Ectodermal cell (in vitro differentiated cells): Measurements from ENCODE around the gene VPS16.

Experiments used
- H3K27ac ChIP-seq: 2 replicates; pipeline ENCODE4 v1.7.0; 2013; ENCODE audit warnings: mild to moderate bottlenecking, low read depth, low read length; ENCODE audit not compliant: insufficient read depth, poor library complexity, severe bottlenecking
- H3K27me3 ChIP-seq: 2 replicates; pipeline ENCODE4 v1.7.0; 2013; ENCODE audit warnings: mild to moderate bottlenecking, low read length; ENCODE audit not compliant: insufficient read depth, control insufficient read depth, poor library complexity, severe bottlenecking
- H3K36me3 ChIP-seq: one replicate; pipeline ENCODE4 v1.7.0; 2013; ENCODE audit warnings: low read length; ENCODE audit not compliant: control insufficient read depth, insufficient read depth
- H3K4me1 ChIP-seq: one replicate; pipeline ENCODE4 v1.7.0; 2013; ENCODE audit warnings: low read length; ENCODE audit not compliant: control insufficient read depth, insufficient read depth
- H3K4me3 ChIP-seq: 2 replicates; pipeline ENCODE4 v1.7.0; 2013; ENCODE audit warnings: low read depth, low read length, control low read depth; ENCODE audit not compliant: insufficient read depth
- H3K9me3 ChIP-seq: 2 replicates; pipeline ENCODE4 v1.7.0; 2013; ENCODE audit warnings: mild to moderate bottlenecking, low read length, moderate library complexity; ENCODE audit not compliant: control insufficient read depth
- WGBS, 2 experiments: methylation state at CpG; one replicate each; pipeline ENCODE4 v1.1.7; 2013; ENCODE audit warnings: missing lambda C conversion rate in 2 of 2; 5-methylcytosine and 5-hydroxymethylcytosine counted together

Gene VPS16

GRCh38 chr20:2849529-2849928 lies 9.0 kb downstream of the VPS16 start:
- 87 to 94% methylated on average over 4 of the region's 4 CpGs for WGBS, 2 experiments
- H3K4me3 ChIP-seq, result no peak overlapping the region

GRCh38 chr20:2851086-2851485 lies 10.5 kb downstream of the VPS16 start:
- Histone ChIP-seq H3K27me3 (no peaks in the 10 kb centered on the region), H3K4me3 (no peak overlapping the region)
- WGBS, 2 experiments, result 92 to 93% methylated on average over 10 of the region's 10 CpGs

More at GRCh38 chr20:2849529-2849928, 9.0 kb downstream of the VPS16 start:
- H3K4me1 ChIP-seq, result no peaks in the 10 kb centered on the region
- no peaks in the 10 kb centered on the region for H3K27me3 ChIP-seq
- H3K36me3 ChIP-seq, result no peaks in the 10 kb centered on the region
- no peaks in the 10 kb centered on the region for H3K9me3 ChIP-seq
- no peak overlapping the region for H3K27ac ChIP-seq

GRCh38 chr20:2858591-2858990 lies 18.0 kb downstream of the VPS16 start:
- Histone ChIP-seq H3K9me3 (no peaks in the 10 kb centered on the region), H3K36me3 (no peaks in the 10 kb centered on the region), H3K27me3 (no peaks in the 10 kb centered on the region), H3K27ac (no peak overlapping the region), H3K4me3 (no peak overlapping the region), H3K4me1 (no peaks in the 10 kb centered on the region)
- 85 to 90% methylated on average over 2 of the region's 2 CpGs for WGBS, 2 experiments

More at GRCh38 chr20:2851086-2851485, 10.5 kb downstream of the VPS16 start:
- Histone ChIP-seq H3K4me1 (no peaks in the 10 kb centered on the region), H3K27ac (no peak overlapping the region), H3K9me3 (no peaks in the 10 kb centered on the region), H3K36me3 (no peaks in the 10 kb centered on the region)

DNA sequence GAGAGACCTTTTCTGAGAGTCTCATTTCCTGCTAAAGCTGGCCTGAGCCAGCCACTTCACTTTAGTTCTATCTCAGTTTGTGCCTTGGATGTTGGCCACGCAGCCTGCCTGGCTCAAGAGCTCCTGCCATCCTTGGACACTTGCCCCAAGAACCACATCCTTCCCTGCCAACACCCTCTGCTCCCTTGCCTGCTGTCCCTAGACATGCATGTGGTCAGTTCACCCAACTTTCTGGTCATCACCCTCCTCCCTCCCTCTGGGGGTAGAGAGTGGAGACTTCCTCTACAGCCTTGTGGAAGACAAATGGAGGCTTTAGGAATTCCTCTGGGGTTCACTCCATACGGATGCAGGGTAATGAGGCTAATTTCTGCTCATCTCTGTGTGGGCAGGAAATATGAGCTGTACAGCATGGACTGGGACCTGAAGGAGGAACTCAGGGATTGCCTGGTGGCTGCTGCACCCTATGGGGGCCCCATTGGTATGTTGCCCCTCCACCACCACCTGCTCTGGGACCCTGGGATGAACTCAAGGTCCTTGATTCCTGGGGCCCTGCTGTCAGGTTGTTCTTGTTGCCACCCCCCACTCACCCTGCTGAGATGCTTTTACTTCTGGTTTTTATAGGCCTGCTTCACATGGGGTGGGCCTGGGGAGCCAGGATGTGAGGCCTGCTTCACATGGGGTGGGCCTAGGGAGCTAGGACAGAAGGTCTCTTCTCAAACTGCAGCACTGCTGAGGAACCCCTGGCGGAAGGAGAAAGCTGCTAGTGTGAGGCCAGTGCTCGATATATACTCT lies 19.0 kb downstream of the VPS16 start:
- Histone ChIP-seq H3K36me3 (no peaks in the 10 kb centered on the region), H3K27me3 (no peaks in the 10 kb centered on the region), H3K4me1 (no peaks in the 10 kb centered on the region), H3K4me3 (no peak overlapping the region), H3K27ac (no peak overlapping the region), H3K9me3 (no peaks in the 10 kb centered on the region)
- WGBS, 2 experiments, result 92 to 96% methylated on average over 4 of the region's 4 CpGs

DNA sequence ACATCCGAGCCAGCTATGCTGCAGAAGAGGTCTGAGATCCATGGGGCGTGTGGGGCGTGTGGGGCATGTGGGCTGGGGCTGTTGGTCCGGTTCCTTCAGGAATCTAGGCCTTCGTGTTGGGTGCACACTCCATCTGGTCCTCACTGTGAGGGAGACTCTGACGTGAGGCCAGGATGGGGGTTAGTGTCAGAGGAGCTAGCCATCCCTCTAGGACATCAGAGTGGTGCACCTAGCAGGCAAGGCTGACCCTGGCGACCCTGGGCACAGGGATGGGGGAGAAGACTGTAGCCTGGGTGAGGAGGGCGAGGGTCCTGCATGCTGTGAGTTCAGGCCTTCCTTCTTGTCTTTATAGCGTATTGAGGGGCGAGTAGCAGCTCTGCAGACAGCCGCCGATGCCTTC lies 24.1 kb downstream of the VPS16 start:
- 93 to 96% methylated on average over 12 of the region's 12 CpGs for WGBS, 2 experiments

GRCh38 chr20:2865101-2865500 lies 24.6 kb downstream of the VPS16 start:
- Histone ChIP-seq H3K36me3 (peaks cover 4% of the 10 kb centered on the region), H3K27ac (no peak overlapping the region), H3K4me1 (no peaks in the 10 kb centered on the region), H3K9me3 (no peaks in the 10 kb centered on the region), H3K4me3 (no peak overlapping the region), H3K27me3 (no peaks in the 10 kb centered on the region)
- WGBS, 2 experiments, result 94 to 96% methylated on average over 10 of the region's 10 CpGs

More for the DNA sequence above, 24.1 kb downstream of the VPS16 start:
- Histone ChIP-seq H3K36me3 (peaks cover 4% of the 10 kb centered on the region), H3K27me3 (no peaks in the 10 kb centered on the region), H3K4me1 (no peaks in the 10 kb centered on the region), H3K27ac (no peak overlapping the region), H3K4me3 (no peak overlapping the region), H3K9me3 (no peaks in the 10 kb centered on the region)

DNA sequence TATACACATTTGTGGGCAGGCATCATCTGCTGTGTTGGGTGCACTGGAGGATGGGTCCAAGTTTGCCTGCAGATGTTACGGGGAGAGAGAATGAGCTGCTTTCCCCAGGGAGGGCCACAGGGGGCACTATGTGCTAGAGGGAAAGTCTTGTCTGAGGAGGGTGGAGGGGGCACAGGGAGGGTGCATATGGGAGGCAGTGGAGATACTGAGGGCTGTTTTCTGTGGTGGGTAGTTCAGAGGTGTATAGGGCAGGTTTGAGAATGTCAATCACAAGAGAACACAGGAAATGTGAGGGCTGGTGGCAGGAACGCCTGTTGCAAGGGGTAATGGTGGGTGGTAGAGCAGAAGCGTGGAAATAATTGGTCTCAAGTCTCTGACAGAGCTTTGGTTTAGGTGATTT lies 25.1 kb downstream of the VPS16 start:
- peaks cover 5% of the 10 kb centered on the region for H3K4me1 ChIP-seq
- 91 to 98% methylated on average over 3 of the region's 3 CpGs for WGBS, 2 experiments
- no peak overlapping the region for H3K4me3 ChIP-seq
- peaks cover 3% of the 10 kb centered on the region for H3K27me3 ChIP-seq
- peaks cover 4% of the 10 kb centered on the region for H3K36me3 ChIP-seq
- H3K9me3 ChIP-seq, result no peaks in the 10 kb centered on the region
- no peak overlapping the region for H3K27ac ChIP-seq

DNA sequence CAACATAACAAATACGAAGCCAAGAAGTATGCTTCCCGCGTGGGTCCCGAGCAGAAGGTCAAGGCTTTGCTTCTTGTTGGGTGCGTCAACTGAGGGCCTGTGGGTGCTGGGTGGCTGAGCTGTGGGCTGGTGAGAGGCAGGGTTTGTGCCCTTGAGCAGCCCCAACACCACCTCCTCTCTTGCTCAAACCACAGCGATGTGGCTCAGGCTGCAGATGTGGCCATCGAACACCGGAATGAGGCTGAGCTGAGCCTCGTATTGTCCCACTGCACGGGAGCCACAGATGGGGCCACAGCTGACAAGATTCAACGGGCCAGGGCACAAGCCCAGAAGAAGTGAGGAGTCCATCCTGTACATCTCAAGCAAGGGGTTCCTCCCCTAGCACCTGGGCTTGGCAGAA lies 25.7 kb downstream of the VPS16 start:
- H3K36me3 ChIP-seq, result peaks cover 4% of the 10 kb centered on the region
- no peak overlapping the region for H3K27ac ChIP-seq
- peaks cover 9% of the 10 kb centered on the region for H3K27me3 ChIP-seq
- 95 to 97% methylated on average over 11 of the region's 11 CpGs for WGBS, 2 experiments
- H3K9me3 ChIP-seq, result no peaks in the 10 kb centered on the region
- peaks cover 8% of the 10 kb centered on the region for H3K4me1 ChIP-seq
- no peak overlapping the region for H3K4me3 ChIP-seq

DNA sequence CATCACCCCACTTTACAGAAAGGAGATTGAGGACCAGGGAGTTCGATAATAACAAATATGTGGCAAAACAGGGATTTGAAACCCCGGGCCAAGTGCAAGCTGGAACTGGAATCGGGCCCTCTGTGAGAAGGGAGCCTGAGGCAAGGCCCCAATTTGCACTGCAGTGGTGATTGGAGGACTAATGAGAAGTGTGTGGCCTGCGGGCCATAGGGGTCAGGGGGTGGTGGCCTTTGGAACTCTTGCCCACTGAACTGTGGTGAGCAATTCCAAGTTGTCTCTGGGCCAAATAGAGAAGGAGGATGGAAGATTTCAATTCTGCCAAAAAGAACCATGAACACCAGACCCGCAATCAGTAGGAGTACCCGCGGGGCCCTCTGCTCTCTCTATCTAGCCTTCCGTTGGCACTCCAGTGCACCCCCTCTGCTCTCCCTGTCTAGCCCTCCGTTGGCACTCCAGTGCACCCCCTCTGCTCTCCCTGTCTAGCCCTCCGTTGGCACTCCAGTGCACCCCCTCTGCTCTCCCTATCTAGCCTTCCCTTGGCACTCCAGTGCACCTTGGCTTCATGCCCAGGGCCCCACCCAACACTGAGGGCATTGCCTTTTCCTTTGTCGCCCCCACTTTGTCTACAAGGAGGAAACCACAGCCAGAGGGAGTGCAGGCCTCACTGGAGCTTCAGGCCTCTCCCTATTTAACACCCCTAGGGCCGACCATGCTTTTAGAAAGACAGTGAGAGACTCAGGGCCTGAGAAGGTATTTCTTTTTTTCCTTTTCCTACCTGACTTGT lies 26.7 kb downstream of the VPS16 start:
- no peak overlapping the region for H3K4me3 ChIP-seq
- no peaks in the 10 kb centered on the region for H3K9me3 ChIP-seq
- no peak overlapping the region for H3K27ac ChIP-seq
- peaks cover 18% of the 10 kb centered on the region for H3K27me3 ChIP-seq
- WGBS, 2 experiments, result 91 to 92% methylated on average over 12 of the region's 12 CpGs
- peaks cover 4% of the 10 kb centered on the region for H3K36me3 ChIP-seq
- H3K4me1 ChIP-seq, result peaks cover 8% of the 10 kb centered on the region

GRCh38 chr20:2869381-2869780 lies 28.8 kb downstream of the VPS16 start:
- H3K27ac ChIP-seq, result no peak overlapping the region
- peaks cover 4% of the 10 kb centered on the region for H3K36me3 ChIP-seq
- H3K9me3 ChIP-seq, result no peaks in the 10 kb centered on the region
- H3K27me3 ChIP-seq, result peaks cover 26% of the 10 kb centered on the region
- peaks cover 8% of the 10 kb centered on the region for H3K4me1 ChIP-seq
- 93 to 96% methylated on average over 3 of the region's 3 CpGs for WGBS, 2 experiments
- H3K4me3 ChIP-seq, result no peak overlapping the region
